ENCODE data around the gene ULK4. TPM values are rescaled to one million over a fixed set of nuclear protein-coding genes. Genes with fewer than 3 reads are reported as not detected.

Gene ULK4
- polyA plus RNA-seq, 1 of the 3 experiments (the other 2 are of a cell fraction): 6.2 TPM

DNA sequence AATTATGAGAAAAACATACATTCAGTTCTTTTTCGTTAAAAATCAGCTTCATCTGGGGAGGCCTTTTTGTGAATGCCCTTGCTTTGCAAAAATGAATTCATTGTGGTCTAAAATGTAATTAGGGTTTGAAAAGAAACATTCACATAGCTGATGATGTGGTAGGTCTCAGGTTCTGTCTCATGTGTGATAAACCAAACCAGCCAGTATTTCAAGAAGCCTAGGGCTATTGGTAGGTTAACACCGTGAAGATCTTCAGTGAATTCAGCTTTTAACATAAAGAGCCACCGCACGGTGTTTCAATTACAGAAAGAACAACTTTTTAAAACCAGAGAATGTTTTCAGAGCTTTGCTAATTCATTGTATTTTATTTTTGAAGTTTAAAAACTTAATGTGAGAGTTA, 720.7 kb downstream of the ULK4 start:
- Histone ChIP-seq H2AFZ (ENCODE audit: low read depth) (no peak overlapping the region), H3K27me3 (ENCODE audit: insufficient read depth) (no peaks in the 10 kb centered on the region), H3K36me3 (replicated peaks in 1 of 2; ENCODE audit: control insufficient read depth in 1 of 2, insufficient read depth in 2 of 2, low read length in 1 of 2) (peaks cover 59 to 84% of the 10 kb centered on the region in 2 experiments), H3K9me3 (no peaks in the 10 kb centered on the region), H3K4me3 (ENCODE audit: low read depth in 2 of 2, low read length in 1 of 2) (no peak overlapping the region), H3K9ac (no peak overlapping the region), H3K4me2 (no peak overlapping the region), H3K9me2 (no peaks in the 10 kb centered on the region), H3K79me2 (ENCODE audit: insufficient read depth) (0 out of 2 replicates have a peak, but pooled peaks cover 5% of the 10 kb centered on the region), H3K4me1 (ENCODE audit: control insufficient read depth in 1 of 2, insufficient read depth in 2 of 2, low read depth in 1 of 2, low read length in 1 of 2) (no peaks in the 10 kb centered on the region; a peak in 1 of 4 replicates), H3F3A (replicated peaks; ENCODE audit: insufficient read depth) (peaks cover 4% of the 10 kb centered on the region), H3K27ac (ENCODE audit: low read depth in 2 of 2, low read length in 1 of 2) (no peak overlapping the region), H4K20me1 (ENCODE audit: insufficient read depth) (peaks cover 27% of the 10 kb centered on the region; the same call in 1 of the 2 replicates)
- TF ChIP-seq NFIC (IDR thresholded peaks at IDR 0.05; ENCODE audit: borderline replicate concordance): no peak
- no peak for TF ChIP-seq EZH2phosphoT487 (IDR thresholded peaks at IDR 0.05; ENCODE audit: borderline replicate concordance, low read depth)
- no peak for TF ChIP-seq CHD2 (IDR thresholded peaks at IDR 0.05; ENCODE audit: low read length, partially characterized antibody)
- TF ChIP-seq EP300 (IDR thresholded peaks at IDR 0.05; ENCODE audit: borderline replicate concordance in 1 of 2, low read depth in 1 of 2, low read length in 1 of 2): no peak
- TF ChIP-seq JUND (IDR thresholded peaks at IDR 0.05): no peak
- TF ChIP-seq, protein P1, sequence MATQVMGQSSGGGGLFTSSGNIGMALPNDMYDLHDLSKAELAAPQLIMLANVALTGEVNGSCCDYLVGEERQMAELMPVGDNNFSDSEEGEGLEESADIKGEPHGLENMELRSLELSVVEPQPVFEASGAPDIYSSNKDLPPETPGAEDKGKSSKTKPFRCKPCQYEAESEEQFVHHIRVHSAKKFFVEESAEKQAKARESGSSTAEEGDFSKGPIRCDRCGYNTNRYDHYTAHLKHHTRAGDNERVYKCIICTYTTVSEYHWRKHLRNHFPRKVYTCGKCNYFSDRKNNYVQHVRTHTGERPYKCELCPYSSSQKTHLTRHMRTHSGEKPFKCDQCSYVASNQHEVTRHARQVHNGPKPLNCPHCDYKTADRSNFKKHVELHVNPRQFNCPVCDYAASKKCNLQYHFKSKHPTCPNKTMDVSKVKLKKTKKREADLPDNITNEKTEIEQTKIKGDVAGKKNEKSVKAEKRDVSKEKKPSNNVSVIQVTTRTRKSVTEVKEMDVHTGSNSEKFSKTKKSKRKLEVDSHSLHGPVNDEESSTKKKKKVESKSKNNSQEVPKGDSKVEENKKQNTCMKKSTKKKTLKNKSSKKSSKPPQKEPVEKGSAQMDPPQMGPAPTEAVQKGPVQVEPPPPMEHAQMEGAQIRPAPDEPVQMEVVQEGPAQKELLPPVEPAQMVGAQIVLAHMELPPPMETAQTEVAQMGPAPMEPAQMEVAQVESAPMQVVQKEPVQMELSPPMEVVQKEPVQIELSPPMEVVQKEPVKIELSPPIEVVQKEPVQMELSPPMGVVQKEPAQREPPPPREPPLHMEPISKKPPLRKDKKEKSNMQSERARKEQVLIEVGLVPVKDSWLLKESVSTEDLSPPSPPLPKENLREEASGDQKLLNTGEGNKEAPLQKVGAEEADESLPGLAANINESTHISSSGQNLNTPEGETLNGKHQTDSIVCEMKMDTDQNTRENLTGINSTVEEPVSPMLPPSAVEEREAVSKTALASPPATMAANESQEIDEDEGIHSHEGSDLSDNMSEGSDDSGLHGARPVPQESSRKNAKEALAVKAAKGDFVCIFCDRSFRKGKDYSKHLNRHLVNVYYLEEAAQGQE (IDR thresholded peaks at IDR 0.05; ENCODE audit: low read depth, low read length): no peak
- TF ChIP-seq RAD21 (IDR thresholded peaks at IDR 0.05; ENCODE audit: low read length): no peak
- TF ChIP-seq MXI1 (IDR thresholded peaks at IDR 0.05; ENCODE audit: low read depth, low read length): no peak
- DNase-seq: no peak
- POLR2A ChIA-PET: no interaction called here
- 81% methylated on average over 4 of the region's 4 CpGs for WGBS (ENCODE audit: low lambda C conversion rate)
- CTCF ChIA-PET: interaction anchor here (0.8 to 1.6 kb wide), 5 partner anchors 12 to 661 kb away, joined by 3 to 6 read pairs (median 4); no protein-coding TSS in a partner anchor

DNA sequence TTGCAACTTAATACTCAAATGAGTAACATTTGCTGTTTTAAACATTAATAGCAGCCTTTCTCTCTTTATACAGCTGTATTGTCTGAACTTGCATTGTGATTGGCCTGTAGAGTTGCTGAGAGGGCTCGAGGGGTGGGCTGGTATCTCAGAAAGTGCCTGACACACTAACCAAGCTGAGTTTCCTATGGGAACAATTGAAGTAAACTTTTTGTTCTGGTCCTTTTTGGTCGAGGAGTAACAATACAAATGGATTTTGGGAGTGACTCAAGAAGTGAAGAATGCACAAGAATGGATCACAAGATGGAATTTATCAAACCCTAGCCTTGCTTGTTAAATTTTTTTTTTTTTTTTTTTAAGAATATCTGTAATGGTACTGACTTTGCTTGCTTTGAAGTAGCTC, 722.3 kb downstream of the ULK4 start:
- no peak overlapping the region for H3K4me2 ChIP-seq
- peaks cover 32% of the 10 kb centered on the region; the same call in 1 of the 2 replicates for H4K20me1 ChIP-seq (ENCODE audit: insufficient read depth)
- 77% methylated on average over 2 of the region's 2 CpGs for WGBS (ENCODE audit: low lambda C conversion rate)
- H3K9me3 ChIP-seq: no peaks in the 10 kb centered on the region
- no peak overlapping the region for H3K27ac ChIP-seq (ENCODE audit: low read depth in 2 of 2, low read length in 1 of 2)
- ChIA-PET CTCF (no interaction called here), POLR2A (no interaction called here)
- H3K9ac ChIP-seq: no peak overlapping the region
- H2AFZ ChIP-seq (ENCODE audit: low read depth): no peak overlapping the region
- no peaks in the 10 kb centered on the region for H3K9me2 ChIP-seq
- peaks cover 74 to 91% of the 10 kb centered on the region in 2 experiments for H3K36me3 ChIP-seq (replicated peaks in 1 of 2; ENCODE audit: control insufficient read depth in 1 of 2, insufficient read depth in 2 of 2, low read length in 1 of 2)
- 0 out of 2 replicates have a peak, but pooled peaks cover 5% of the 10 kb centered on the region for H3K79me2 ChIP-seq (ENCODE audit: insufficient read depth)
- H3F3A ChIP-seq (replicated peaks; ENCODE audit: insufficient read depth): peaks cover 4% of the 10 kb centered on the region
- no peak for DNase-seq
- H3K4me1 ChIP-seq (ENCODE audit: control insufficient read depth in 1 of 2, insufficient read depth in 2 of 2, low read depth in 1 of 2, low read length in 1 of 2): peaks cover 0 to under 1% of the 10 kb centered on the region in 2 experiments; a peak in 2 of 4 replicates
- H3K27me3 ChIP-seq (ENCODE audit: insufficient read depth): no peaks in the 10 kb centered on the region
- H3K4me3 ChIP-seq (ENCODE audit: low read depth in 2 of 2, low read length in 1 of 2): no peak overlapping the region
- no peak for TF ChIP-seq TCF12 (IDR thresholded peaks at IDR 0.05)
- TF ChIP-seq, protein P2, sequence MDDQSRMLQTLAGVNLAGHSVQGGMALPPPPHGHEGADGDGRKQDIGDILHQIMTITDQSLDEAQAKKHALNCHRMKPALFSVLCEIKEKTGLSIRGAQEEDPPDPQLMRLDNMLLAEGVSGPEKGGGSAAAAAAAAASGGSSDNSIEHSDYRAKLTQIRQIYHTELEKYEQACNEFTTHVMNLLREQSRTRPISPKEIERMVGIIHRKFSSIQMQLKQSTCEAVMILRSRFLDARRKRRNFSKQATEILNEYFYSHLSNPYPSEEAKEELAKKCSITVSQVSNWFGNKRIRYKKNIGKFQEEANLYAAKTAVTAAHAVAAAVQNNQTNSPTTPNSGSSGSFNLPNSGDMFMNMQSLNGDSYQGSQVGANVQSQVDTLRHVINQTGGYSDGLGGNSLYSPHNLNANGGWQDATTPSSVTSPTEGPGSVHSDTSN (IDR thresholded peaks at IDR 0.05): no peak
- no peak for TF ChIP-seq FOXJ3 (CRISPR knock-in tag; IDR thresholded peaks at IDR 0.05)
- no peak for TF ChIP-seq TEAD4 (IDR thresholded peaks at IDR 0.05; ENCODE audit: borderline replicate concordance, insufficient read depth)
- TF ChIP-seq, protein P3, sequence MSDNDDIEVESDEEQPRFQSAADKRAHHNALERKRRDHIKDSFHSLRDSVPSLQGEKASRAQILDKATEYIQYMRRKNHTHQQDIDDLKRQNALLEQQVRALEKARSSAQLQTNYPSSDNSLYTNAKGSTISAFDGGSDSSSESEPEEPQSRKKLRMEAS (IDR thresholded peaks at IDR 0.05; ENCODE audit: low read depth): no peak
- no peak for TF ChIP-seq POLR2AphosphoS5 (IDR thresholded peaks at IDR 0.05; ENCODE audit: low read depth, low read length)
- no peak for TF ChIP-seq NRF1 (IDR thresholded peaks at IDR 0.05; ENCODE audit: low read depth, low read length)
- no peak for TF ChIP-seq MEF2A (IDR thresholded peaks at IDR 0.05; ENCODE audit: borderline replicate concordance, low read depth)
- TF ChIP-seq, protein P4, sequence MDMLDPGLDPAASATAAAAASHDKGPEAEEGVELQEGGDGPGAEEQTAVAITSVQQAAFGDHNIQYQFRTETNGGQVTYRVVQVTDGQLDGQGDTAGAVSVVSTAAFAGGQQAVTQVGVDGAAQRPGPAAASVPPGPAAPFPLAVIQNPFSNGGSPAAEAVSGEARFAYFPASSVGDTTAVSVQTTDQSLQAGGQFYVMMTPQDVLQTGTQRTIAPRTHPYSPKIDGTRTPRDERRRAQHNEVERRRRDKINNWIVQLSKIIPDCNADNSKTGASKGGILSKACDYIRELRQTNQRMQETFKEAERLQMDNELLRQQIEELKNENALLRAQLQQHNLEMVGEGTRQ (IDR thresholded peaks at IDR 0.05; ENCODE audit: borderline replicate concordance, low read depth, low read length): no peak
- TF ChIP-seq RCOR1 (IDR thresholded peaks at IDR 0.05; ENCODE audit: low read length): no peak
- TF ChIP-seq MXI1 (IDR thresholded peaks at IDR 0.05; ENCODE audit: low read depth, low read length): no peak
- no peak for TF ChIP-seq GABPA (IDR thresholded peaks at IDR 0.05; ENCODE audit: low read depth)
- no peak for TF ChIP-seq ELF1 (IDR thresholded peaks at IDR 0.05)
- TF ChIP-seq CHD2 (IDR thresholded peaks at IDR 0.05; ENCODE audit: low read length, partially characterized antibody): no peak
- TF ChIP-seq YY1 (IDR thresholded peaks at IDR 0.05; ENCODE audit: low read depth): no peak
